A549 (cell line): ENCODE results near the gene URB2.

Experiments
- CEBPB ChIP-seq, 2 experiments: fragments of >200 bp in 1 of 2; sonication (Bioruptor Twin) in 1 of 2; formaldehyde crosslinking in 1 of 2; IDR thresholded peaks; 2 replicates each; pipeline ENCODE4 v1.6.1; 2012 to 2016
- CHD4 ChIP-seq: fragments of 200-600 bp; sonication (generic); IDR thresholded peaks from 2 replicates; pipeline ENCODE4 v1.6.1; 2016; ENCODE audit warnings: antibody characterized with exemption, mild to moderate bottlenecking, borderline replicate concordance
- CTCF ChIP-seq: fragments of >200 bp; sonication (Bioruptor Twin); formaldehyde crosslinking; IDR thresholded peaks from 3 replicates; pipeline ENCODE4 v1.5.1; 2016
- JUN ChIP-seq, 2 experiments: fragments of >200 bp; sonication (Bioruptor Twin); formaldehyde crosslinking; IDR thresholded peaks; 2 replicates in 1 of 2; 3 replicates in 1 of 2; pipeline ENCODE4 v1.6.1; 2016 to 2017

GRCh38 chr1:229617351-229618100, 8.5 kb upstream of the URB2 start:
- TF ChIP-seq CTCF (no peak), CHD4 (no peak), CEBPB (IDR thresholded peaks at IDR 0.05) (no peak), JUN (IDR thresholded peaks at IDR 0.05) (no peak)
